Sigmoid colon (tissue), 4 donors: ENCODE results near the gene THBS4.

Experiments
- EP300 ChIP-seq, 4 donors: sonication (generic); formaldehyde crosslinking; IDR thresholded peaks; one replicate each; pipeline ENCODE4 v1.6.1; 2017; ENCODE audit warnings: antibody characterized with exemption in 4 of 4
- POLR2AphosphoS5 ChIP-seq, 4 donors: sonication (generic); formaldehyde crosslinking; IDR thresholded peaks; one replicate each; pipeline ENCODE4 v1.6.1; 2017; ENCODE audit warnings: antibody characterized with exemption in 4 of 4
- TF ChIP-seq, protein P1 (sequence below), 4 experiments: fragments of 450-650 bp in 3 of 4; fragments of 200-600 bp in 1 of 4; IDR thresholded peaks; one replicate each; pipeline ENCODE4 v1.5.1; 2016 to 2019; ENCODE audit warnings: antibody characterized with exemption in 4 of 4, mild to moderate bottlenecking in 3 of 4, moderate library complexity in 2 of 4

DNA sequence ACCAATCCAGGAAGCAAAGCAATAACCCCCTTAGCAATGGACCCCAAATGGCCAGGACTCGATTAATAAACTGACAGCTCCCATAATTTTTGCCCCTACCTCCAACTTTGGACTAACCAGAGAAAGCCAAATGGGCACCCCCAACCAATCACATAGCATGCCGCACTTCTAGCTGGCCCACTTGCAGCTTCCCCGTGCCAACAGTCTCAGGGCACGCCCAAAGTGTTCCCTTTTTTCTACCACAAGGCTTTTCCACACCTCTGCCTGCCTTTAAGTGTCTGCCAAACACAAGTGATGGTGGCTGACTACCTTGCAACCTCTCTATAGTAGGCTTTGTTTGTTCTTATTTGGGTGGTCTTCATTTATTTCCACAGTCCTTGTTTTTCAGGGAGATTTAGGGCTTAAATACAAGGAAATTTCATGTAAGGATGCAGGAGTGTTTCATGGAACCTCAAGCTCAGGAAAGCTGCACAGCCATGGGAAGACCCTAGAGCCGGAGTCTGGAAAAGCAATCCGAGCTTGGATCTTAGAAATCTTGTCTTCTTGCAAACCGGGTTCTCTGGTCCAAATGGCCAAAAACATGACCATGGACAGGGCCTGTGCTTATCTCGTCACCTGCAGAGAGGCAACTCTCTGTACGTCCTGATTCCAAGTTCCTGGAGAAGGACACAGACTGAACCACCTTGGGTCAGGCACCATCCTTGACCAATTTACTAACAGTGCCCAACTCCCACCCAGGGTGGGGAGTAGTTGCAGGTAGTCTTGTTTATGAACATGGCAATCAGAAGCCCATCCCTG, 89.2 kb downstream of the THBS4 start:
- TF ChIP-seq, protein P1, sequence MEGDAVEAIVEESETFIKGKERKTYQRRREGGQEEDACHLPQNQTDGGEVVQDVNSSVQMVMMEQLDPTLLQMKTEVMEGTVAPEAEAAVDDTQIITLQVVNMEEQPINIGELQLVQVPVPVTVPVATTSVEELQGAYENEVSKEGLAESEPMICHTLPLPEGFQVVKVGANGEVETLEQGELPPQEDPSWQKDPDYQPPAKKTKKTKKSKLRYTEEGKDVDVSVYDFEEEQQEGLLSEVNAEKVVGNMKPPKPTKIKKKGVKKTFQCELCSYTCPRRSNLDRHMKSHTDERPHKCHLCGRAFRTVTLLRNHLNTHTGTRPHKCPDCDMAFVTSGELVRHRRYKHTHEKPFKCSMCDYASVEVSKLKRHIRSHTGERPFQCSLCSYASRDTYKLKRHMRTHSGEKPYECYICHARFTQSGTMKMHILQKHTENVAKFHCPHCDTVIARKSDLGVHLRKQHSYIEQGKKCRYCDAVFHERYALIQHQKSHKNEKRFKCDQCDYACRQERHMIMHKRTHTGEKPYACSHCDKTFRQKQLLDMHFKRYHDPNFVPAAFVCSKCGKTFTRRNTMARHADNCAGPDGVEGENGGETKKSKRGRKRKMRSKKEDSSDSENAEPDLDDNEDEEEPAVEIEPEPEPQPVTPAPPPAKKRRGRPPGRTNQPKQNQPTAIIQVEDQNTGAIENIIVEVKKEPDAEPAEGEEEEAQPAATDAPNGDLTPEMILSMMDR (IDR thresholded peaks at IDR 0.05): no peak
- TF ChIP-seq EP300 (IDR thresholded peaks at IDR 0.05) (no peak), POLR2AphosphoS5 (IDR thresholded peaks at IDR 0.05) (no peak)
